ENCODE results near the gene VSTM4.

VSTM4 gene, protein sequence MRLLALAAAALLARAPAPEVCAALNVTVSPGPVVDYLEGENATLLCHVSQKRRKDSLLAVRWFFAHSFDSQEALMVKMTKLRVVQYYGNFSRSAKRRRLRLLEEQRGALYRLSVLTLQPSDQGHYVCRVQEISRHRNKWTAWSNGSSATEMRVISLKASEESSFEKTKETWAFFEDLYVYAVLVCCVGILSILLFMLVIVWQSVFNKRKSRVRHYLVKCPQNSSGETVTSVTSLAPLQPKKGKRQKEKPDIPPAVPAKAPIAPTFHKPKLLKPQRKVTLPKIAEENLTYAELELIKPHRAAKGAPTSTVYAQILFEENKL

DNA sequence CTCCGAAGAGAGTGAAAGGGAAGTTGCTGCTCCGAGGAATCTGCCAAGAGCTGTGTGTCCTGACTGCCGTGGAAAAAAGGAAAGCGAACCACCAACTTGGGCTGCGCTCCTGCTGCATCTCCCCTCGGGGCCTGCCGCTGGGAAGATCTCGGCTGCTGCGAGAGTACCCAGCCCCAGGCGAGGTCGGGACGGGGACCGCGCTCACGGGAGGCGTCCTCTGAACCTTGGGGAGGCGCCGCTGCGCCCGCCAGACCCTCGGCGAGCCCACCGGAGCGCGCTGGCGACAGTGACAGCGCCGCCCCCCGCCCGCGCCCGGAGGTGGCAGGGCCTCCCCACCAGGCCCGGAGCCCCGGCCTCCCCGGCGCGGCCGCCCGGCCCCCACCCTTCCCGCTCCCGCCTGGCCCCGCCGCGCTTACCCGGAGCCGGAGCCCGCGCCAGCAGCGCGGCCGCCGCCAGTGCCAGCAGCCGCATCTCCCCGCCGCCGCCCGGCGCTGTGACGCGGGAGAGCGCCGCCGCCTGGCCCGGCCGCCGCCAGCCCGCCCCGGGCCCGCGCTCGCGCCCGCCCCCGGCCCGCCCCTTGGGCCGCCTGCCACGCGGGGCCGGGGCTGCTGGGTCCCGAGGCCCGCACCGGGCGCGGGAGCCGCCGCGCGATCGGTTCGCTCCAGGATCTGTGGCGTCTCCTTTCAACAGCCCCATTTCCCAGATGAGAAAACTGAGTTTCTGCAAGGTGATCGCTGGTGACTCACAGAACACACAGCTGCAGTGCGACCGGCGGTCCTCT lies at the start of gene VSTM4:
TSS of gene VSTM4 (minus strand) at position 508 of the 781 bp plus-strand sequence. CDS start at position 471, 37 bp downstream.
- no peak for DNase-seq

DNA sequence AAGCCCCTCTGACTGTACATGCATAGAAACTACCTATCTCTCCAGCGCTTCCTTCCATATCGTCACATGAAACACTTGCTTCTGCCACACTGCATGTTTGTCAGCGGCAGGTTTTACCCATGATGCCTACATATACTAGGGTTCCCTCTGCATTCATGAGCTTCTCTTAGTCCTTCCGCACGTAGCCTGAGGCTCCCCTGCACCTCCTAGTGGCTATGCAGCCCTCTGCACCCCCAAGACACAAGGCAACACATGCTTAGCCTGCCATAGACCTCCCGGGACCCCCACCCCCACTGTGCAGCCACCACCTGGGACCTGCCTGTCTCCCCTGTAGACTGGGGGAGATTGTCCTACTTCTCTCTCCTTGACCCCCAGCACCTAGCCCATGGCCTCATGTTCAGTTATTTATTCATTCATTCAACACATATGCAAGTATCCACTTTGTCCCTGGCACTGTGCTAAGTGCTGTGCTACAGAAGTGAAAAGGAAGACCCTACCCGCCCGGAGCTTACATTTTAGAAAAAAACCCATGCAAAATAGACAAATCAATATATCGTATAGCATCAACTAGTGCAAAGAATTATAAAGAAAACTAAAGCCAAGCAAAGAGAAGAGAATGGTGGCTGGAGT lies 49.4 kb upstream of the VSTM4 start:
- peak; percentile 41 for DNase-seq

DNA sequence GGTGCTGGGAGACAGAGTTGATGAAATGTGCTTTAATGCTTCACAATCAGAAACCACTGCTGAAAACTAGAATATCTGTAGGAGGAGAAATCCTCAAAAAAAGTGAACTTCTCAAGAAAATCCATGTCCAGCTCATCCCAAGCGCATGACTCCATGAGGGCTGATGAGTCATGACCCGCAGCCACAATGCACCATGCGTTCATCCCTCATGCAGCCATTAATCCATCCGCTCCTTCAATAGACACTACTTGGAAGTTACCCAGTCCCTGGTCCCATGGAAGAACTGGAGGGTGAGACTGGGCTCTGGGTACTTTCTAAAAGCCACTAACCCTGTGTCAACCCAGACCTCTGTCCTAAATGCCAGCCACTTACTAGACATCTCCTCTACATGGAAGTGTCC lies 48.4 kb upstream of the VSTM4 start:
- DNase-seq, result no peak

DNA sequence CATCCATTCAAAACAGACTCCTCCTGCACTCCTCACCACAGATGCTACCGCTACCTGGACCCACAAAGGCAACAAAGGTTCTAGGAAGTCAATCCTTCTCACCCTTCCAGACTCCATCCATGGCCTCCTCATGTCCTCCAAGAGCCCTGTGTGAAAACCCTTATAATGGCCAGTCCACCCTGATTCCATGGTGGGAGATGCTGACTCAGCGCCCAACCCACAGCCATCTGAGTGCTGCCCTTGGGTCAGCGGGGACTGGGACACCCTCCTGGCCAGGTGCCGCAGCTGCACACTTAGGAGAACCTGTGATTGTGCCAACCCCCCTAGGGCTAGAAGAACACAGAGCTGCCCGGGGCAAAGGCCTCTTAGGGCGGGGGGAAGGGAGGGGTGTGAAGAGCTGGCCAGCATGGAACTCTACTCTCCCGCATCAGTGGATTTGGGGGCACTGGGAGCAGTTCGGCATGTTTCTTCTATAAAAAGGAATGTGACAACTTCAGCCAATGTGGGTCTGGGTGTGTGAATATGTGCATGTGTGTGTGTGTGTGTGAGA lies 47.5 kb upstream of the VSTM4 start:
- DNase-seq, result no peak

DNA sequence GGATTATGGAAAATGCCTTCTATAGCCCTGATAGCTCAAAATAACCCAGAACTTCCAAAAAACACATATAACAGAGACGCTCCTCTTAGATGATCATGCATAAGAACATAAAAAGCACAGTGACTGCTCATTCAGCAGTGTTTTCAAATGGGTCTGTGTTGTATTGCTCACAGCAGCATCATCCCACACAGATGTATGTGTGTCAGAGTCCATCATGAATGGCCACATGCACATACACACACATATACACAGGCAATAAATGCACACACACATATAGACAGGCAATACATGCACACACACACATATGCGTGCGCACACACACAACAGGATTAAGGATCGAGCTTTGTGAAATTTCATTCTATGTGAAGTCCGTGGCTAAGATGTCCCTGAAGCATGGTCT lies 46.7 kb upstream of the VSTM4 start:
- no peak for DNase-seq

DNA sequence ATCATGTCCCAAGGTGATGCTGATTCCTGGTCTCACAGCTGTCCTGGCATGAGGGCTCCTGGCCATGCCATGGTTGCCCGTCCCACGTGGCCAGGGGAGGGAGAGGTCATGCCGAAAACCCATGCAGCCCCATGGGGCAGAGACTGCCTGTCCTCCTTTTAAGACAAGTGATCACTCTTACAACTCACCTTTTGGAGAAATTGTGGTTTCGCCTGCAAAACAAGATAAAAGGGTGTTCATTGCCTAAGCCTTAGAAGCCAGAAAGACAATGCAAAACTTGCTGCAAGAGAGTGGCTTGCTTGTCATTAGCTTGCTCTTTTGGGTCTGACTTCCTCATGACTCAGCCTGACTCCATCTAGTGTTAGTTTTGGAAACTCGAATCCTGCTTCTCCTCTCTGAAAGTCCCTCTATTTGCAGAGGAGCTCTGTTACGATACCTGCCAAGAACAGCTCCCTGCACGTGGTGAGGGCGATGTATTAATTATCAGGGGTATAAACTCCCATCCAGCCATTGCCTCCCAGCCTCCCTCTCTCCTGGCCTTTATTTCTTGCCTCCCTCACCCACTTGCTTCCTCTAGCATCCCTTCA lies 46.2 kb upstream of the VSTM4 start:
- no peak for DNase-seq

DNA sequence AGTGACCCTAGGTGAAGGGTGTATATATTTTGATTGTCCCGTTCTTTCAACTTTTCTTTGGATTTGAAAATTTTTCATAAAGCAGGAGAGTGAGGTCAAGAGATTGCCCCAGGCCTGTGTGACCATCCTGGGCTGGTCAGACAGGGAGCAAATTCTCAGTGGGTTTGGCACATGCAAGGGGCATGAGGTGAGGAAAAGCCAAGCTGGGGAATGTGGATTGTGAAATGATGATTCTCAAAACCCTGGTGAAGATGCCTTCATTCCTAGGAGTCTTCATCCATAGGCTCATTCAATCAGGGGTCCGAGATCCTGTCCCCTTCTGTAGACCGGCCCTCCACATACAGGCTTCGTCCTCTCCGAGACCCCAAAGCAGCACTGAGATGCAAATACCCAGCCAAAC lies 45.5 kb upstream of the VSTM4 start:
- DNase-seq, result no peak

DNA sequence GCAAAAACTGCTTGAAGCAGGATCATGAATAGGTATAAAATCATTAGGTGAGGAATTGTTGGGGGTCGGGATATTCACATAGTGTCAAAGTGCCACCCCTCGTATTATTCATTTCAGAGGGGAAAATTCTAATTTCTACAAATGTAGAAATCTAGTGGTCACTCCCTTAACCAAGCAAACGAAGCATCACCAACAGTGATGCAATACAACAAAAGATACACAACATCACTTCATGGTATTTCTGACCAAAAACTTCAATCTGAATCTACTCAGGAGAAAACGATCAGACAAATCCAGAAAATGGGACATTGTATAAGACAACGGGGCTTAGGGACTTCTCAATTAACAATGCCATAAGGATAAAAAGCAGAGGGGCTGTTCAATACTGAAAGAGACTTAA lies 44.8 kb upstream of the VSTM4 start:
- DNase-seq, result no peak

DNA sequence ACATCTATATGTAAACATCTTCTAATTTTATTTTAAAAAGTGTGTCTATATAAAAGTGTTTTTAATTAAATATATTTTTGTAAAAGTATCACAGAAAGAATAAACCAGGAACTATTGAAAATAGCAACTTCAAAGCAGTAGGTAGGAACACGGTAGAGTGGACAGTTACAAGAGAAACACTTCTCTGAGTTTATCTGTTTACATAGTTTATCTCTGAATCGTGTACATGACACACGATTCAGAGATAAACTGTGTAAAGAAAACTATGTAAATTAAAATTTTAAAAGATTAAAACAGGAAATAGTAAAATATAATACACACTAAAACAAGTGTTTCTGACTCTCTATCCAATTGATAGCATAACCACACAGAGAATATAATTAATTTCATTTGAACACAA lies 43.6 kb upstream of the VSTM4 start:
- no peak for DNase-seq

DNA sequence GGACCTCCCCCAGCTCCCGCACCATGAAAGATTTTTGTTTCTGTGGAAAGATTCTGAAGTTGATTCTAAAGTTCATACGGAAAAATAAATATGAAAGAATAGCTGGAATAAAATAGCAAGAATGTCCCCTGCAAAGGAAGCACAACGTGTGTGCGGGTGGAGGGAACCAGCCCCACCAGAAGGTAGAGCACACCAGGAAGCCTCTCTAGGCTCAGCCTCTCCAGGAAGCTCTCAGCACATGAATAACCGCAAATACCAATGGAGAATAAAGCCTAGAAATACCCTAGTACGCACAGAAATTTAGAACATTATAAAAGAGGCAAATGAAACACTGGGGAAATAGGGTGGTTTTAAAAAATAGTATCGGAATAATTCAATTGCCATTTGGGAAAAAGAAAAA lies 43.1 kb upstream of the VSTM4 start:
- DNase-seq, result no peak

DNA sequence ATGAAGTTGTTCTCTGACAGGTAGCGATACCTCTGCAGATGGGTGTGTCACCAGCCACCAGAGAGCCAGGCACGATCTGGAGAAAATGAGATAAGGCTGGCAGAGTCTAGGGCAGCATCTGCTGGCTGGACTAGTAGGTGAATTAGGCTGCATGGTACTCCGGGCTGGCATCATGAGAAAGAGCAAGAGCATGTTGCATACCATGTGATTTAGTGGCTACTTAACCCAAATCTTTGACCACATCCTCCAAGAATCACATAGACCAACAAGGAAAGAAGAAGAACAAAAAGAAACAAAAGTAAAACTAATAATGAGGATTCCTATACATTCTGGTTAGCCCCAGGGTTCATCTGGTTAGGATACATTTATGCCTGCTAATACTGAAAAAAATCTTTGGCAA lies 41.9 kb upstream of the VSTM4 start:
- DNase-seq, result no peak

DNA sequence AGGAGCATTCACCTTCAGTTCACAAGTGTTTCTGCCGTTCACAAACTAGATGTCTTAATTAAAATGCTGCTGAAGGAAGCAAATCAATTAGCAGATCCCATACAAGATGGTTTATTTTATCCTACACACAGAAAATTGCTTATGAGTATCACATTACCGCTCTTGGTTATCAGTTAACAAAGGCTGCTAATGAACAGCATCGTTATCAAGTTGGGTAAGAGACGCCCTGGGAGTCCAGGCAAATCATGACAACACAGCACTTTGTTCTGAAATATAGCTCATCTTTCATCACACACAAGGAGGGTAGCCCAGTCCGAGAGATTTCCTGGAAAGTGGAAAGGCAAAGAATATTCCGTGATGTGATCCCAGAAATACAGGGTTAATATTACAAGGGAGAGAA lies 39.3 kb upstream of the VSTM4 start:
- DNase-seq, result no peak

DNA sequence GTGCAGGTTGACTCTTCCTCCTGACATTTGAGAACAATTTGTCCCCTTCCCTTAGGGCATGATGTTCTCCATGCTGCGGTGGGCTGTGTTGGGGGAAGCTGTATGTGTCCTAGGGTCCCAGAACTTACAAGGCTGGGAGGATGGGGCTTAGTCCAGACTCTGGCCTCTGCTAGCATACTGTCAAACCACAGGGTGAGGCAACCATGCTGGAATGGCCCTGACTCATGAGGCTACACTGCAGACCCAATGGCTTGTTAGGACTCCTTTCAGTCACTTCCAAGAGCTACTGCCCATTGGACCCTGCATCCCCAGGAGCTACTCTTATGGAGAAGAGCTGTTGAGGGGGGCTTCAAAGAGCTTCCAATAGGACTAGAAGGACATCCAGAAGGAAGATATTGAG lies 38.6 kb upstream of the VSTM4 start:
- DNase-seq, result no peak

DNA sequence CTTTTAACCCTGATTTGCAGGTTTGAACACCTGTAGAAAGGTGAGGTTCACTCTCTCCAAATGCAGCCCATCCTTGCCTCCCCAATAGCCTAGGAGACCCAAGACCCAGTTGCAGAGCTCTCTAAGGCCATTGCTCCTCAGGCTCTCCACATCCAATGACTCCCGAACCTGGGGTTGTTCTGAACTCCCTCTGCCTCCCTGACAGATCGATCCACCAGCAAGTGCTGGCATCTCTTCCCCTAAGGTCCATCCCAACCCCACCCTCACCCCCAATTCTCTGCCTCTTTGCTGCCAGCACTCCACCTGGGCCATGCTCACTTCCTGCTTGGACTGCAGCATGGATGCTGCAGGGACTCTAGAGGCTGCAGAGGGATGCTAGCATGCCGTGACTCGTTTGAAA lies 37.8 kb upstream of the VSTM4 start:
- DNase-seq, result no peak

DNA sequence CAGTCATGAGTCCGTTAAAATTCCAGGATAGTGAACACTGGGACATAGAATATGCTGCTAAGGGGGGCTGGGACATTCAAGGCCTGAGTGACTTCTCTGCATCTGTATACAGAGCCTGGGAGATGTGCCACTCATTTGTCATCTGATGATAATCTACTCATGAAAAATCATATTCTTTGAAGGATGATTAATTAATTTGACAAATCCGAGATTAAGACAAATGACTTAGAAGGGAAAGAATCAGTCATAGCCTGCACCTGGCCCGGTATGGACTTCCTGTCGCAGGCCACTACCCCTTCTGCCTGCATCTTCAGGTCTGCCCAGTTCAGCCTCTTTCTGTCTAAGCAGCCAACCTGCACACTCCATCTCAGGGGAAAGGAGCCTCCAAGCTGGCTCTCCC lies 37.3 kb upstream of the VSTM4 start:
- DNase-seq, result no peak

DNA sequence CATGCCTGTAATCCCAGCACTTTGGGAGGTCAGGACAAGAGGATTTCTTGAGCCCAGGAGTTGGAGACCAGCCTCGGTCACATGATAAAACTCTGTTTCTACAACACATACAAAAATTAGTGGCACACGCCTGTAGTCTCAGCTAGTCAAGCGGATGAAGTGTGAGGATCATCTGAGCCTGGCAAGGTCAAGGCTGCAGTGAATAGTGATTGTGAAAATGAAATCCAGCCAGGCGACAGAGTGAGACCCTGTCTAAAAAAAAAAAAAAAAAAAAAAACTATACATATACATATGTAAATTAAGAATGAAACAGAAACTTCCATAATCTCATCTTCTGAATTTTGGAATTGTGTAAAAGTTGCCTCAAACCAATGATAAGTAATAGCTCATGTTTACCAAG lies 36.7 kb upstream of the VSTM4 start:
- no peak for DNase-seq

DNA sequence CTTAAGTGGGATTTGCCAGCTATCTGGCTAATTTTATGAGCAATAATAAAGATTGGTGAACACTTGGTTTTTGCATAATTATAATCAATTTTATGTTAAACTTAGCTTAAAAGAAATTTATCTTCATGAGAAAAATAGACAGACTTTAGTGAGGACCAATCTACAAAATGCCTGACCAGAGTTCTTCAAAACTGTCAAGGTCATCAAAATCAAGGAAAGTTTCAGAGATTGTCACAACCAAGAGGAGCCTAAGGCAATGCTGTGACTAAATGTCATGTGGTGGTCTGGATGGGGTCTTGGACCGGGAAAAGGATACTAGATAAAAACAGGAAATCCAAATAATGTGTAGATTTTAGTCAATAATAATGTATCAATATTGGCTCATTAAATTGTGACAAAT lies 36.2 kb upstream of the VSTM4 start:
- DNase-seq, result no peak

DNA sequence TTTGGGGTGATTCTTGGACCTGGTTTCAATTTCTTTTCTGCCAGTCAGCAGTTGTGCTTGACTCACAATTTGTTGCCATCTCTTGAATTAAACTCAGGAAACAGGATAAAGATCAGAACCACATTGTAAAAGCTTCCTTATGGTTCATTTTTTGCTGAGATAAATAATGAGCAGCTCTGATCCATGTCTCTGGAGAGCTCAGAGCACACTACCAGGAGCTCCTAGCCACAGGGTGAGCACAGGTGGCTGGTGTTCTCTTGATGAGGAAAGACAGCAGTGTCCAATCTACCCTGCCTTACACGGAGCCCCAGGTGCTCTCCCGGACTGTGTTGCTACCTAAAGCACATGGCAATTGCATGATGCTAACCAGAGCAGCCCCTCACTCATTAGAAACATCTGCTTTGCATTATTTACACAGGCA lies 35.7 kb upstream of the VSTM4 start:
- DNase-seq, result no peak

DNA sequence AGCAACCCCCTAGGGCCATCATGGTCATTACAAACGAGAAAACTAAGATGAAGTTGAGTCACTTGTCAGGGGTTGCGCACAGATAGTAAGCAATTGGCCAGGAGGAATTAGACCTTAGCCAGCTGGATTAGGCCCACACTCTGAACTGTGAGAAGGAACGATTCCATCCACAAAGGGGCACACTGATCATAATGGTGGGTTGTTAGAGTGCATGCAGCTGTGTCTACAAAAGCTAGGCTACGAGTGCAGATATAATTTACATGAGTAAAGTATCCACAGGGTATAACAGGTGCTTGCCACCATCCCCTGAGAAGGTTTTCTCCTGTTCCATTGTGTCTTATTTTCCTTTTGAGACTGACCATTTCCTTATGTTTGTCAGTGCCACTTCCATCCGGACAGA lies 35.1 kb upstream of the VSTM4 start:
- no peak for DNase-seq

DNA sequence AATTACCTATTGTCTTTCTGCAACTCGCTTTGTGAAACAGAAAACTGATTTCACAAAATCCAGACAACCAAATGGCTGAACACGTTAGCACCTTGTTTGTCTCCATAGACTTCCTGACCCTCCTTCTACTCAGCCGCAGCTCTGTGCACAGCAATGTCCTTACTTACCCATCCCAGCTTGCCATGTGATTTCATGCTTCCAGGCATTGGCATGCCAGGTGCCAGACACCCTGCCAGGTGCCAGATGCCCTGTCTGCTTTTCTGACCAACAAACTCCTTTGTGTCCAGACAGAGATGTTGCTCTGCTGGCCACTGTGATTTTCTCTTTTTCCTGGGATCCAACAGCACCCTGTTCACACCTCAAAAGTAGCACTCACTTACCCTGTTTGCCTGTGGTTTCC lies 34.6 kb upstream of the VSTM4 start:
- DNase-seq, result no peak

DNA sequence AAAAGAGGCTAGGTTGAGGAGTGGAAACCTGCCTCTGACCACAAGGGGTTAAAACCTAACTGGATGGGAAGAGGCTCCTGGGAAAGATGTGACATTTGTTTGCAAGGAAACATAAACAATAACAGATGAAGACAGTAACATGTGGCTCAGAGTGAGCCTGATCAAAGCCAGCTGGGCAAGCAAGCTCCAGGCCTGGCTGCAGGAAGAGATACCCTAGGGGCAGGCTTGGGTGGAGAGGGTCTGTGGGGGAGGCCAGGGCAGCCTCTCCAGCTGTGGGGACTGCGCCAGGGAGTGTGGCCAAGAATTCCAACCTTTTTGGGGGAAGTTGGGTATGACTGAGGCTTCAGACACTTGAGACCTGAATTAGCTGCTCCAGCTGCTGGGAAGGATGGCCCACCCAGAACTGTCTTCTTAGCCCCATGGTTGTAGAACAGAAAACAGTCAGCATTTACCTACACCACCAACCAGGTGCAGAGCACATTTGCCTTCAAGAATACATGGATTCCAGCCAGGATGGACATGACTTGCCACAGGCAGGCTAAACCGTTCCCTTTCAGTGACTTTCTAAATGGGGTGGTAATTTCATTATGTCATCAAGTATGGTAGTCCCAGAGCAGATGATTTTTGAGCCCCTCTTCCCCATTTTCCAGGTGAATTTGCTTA lies 28.9 kb upstream of the VSTM4 start:
- DNase-seq, result no peak

DNA sequence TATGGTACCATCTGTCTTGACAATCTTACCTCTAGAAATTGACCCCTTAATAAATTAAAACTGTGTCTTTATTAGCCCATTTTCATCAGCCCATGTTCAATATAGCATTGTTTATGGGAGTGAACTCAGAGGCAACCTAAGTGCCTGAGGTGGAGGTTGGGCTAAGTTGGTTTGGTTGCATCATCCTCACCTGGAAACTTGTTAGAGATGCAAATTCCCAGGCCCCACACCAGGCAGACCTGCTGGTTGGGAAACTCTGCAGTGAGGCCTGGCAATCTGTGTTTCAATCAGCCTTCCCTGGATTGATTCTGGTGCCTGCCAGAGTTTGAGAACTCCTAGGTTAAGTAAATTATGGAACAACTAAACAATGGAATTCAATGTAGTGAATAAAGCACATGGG lies 27.9 kb upstream of the VSTM4 start:
- no peak for DNase-seq
